ENCODE results near the gene KIAA0319L.

KIAA0319L gene

GRCh38 chr1:35591211-35591610 lies 34.0 kb upstream of the KIAA0319L start:
- Histone ChIP-seq H3K9ac (ENCODE audit: low read length) (no peak overlapping the region), H3K27me3 (ENCODE audit: insufficient read depth, low read length) (no peaks in the 10 kb centered on the region), H2AFZ (ENCODE audit: insufficient read depth, low read length, poor library complexity) (no peak overlapping the region), H2BK5ac (ENCODE audit: low read depth, low read length, poor library complexity) (no peak overlapping the region), H3K79me2 (ENCODE audit: control insufficient read depth, insufficient read depth, low read length, poor library complexity) (no peaks in the 10 kb centered on the region), H3K79me1 (ENCODE audit: low read length) (peaks cover 2% of the 10 kb centered on the region), H3K4me3 (ENCODE audit: low read depth, low read length) (no peak overlapping the region), H4K12ac (ENCODE audit: low read depth, low read length) (no peak overlapping the region), H4K91ac (ENCODE audit: low read depth, low read length) (no peak overlapping the region), H3K27ac (ENCODE audit: low read depth, low read length) (no peak overlapping the region), H3K14ac (ENCODE audit: low read length) (no peak overlapping the region), H2BK12ac (ENCODE audit: low read length) (no peak overlapping the region), H2BK120ac (ENCODE audit: insufficient read depth, low read length, poor library complexity) (no peak overlapping the region), H3K4me1 (ENCODE audit: control insufficient read depth in 1 of 2, insufficient read depth in 2 of 2, low read length in 2 of 2) (peaks cover 6 to 11% of the 10 kb centered on the region in 2 experiments), H4K8ac (ENCODE audit: low read depth, low read length) (no peak overlapping the region), H3K4ac (ENCODE audit: low read depth, low read length) (no peak overlapping the region), H3K18ac (ENCODE audit: low read length) (no peak overlapping the region), H2AK5ac (ENCODE audit: low read length) (no peak overlapping the region), H3K36me3 (ENCODE audit: control insufficient read depth in 1 of 2, insufficient read depth in 2 of 2, low read length in 2 of 2) (peaks cover 19 to 20% of the 10 kb centered on the region in 2 experiments), H3K9me3 (ENCODE audit: insufficient read depth, low read depth, low read length) (no peaks in the 10 kb centered on the region), H3K23ac (ENCODE audit: low read length) (no peak overlapping the region), H3K4me2 (ENCODE audit: low read length) (no peak overlapping the region)
- WGBS (ENCODE audit: extremely low coverage, insufficient coverage, insufficient read length), result no CpG with 5 or more reads among the region's 8 CpGs
- DNase-seq, result no peak

DNA sequence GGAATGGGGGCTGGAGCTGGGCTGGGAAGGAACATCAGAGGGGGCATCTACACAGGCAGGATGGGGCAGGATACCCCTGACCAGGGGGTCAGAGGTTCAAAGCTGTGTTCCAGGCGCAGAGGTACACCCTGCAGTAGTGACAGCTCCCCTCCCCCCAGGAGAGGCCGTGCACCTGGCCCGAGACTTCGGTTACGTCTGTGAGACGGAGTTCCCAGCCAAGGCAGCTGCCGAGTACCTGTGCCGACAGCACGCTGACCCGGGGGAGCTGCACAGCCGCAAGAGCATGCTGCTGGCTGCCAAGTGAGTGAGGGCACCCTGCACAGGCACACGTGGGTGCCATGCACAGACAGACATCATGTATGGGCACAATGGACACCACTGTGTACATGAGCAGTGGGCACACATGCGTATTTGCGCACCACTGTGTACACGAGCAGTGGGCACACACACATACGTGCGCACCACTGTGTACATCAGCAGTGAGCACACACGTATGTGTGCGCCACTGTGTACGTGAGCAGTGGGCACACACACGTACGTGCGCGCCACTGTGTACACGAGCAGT lies 33.4 kb upstream of the KIAA0319L start:
- H3K18ac ChIP-seq (ENCODE audit: low read length), result no peak overlapping the region
- peaks cover 2% of the 10 kb centered on the region for H3K79me1 ChIP-seq (ENCODE audit: low read length)
- no peaks in the 10 kb centered on the region for H3K27me3 ChIP-seq (ENCODE audit: insufficient read depth, low read length)
- H4K12ac ChIP-seq (ENCODE audit: low read depth, low read length), result no peak overlapping the region
- no peak overlapping the region for H2AK5ac ChIP-seq (ENCODE audit: low read length)
- H3K14ac ChIP-seq (ENCODE audit: low read length), result no peak overlapping the region
- WGBS (ENCODE audit: extremely low coverage, insufficient coverage, insufficient read length), result no CpG with 5 or more reads among the region's 25 CpGs
- H2BK120ac ChIP-seq (ENCODE audit: insufficient read depth, low read length, poor library complexity), result no peak overlapping the region
- no peak overlapping the region for H2BK12ac ChIP-seq (ENCODE audit: low read length)
- DNase-seq, result no peak
- no peak overlapping the region for H4K8ac ChIP-seq (ENCODE audit: low read depth, low read length)
- H3K23ac ChIP-seq (ENCODE audit: low read length), result peak overlapping the region; percentile 28
- no peak overlapping the region for H2AFZ ChIP-seq (ENCODE audit: insufficient read depth, low read length, poor library complexity)
- peaks cover 6 to 11% of the 10 kb centered on the region in 2 experiments for H3K4me1 ChIP-seq (ENCODE audit: control insufficient read depth in 1 of 2, insufficient read depth in 2 of 2, low read length in 2 of 2)
- H3K4ac ChIP-seq (ENCODE audit: low read depth, low read length), result no peak overlapping the region
- H3K9ac ChIP-seq (ENCODE audit: low read length), result no peak overlapping the region
- no peak overlapping the region for H2BK5ac ChIP-seq (ENCODE audit: low read depth, low read length, poor library complexity)
- no peak overlapping the region for H3K4me2 ChIP-seq (ENCODE audit: low read length)
- H3K27ac ChIP-seq (ENCODE audit: low read depth, low read length), result no peak overlapping the region
- H3K36me3 ChIP-seq (ENCODE audit: control insufficient read depth in 1 of 2, insufficient read depth in 2 of 2, low read length in 2 of 2), result peaks cover 18% of the 10 kb centered on the region in 2 experiments
- H3K4me3 ChIP-seq (ENCODE audit: low read depth, low read length), result no peak overlapping the region
- H3K9me3 ChIP-seq (ENCODE audit: insufficient read depth, low read depth, low read length), result no peaks in the 10 kb centered on the region
- H4K91ac ChIP-seq (ENCODE audit: low read depth, low read length), result no peak overlapping the region
- no peaks in the 10 kb centered on the region for H3K79me2 ChIP-seq (ENCODE audit: control insufficient read depth, insufficient read depth, low read length, poor library complexity)

DNA sequence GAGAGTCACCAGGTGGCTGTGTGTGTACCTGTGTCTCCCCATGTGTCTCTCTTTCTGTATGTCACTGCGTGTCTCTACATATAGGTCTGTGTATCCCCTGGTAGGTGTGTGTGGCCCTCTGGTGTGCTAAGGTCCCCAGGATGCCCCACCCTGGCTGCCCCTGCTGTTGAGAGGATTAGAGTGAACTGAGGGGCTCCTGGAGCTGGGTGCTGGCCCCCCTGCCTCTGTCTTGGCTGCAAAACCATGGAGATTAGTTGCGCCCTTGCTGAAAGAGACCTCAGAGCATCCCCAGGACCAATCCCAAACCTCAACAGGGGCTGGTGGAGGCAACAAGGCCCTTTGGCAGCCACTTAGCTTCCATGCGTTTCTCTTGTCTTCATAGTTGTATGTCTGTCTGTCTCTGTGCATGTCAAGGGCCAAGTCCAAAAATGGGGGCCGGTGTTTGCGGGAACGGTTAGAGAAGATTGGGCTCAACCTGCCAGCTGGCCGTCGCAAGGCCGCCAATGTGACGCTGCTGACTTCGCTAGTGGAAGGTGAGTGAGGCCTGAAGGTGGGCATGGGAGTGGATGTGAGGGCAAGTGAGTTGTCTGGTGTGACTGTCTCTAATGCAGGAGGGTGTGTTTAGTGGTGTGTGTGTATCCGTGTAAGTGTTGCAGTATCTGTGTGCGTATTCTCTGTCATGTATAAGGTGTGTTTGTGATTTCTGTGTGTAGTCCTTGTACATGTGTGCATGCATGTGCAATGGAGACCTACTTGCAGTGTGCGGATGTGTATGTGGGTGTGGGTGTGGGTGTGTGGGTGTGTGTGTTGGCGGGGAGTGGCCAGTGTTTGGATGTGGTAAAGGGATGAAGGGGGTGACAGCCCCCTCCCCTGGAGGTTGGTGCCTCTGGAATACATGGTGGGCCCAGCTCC lies 32.6 kb upstream of the KIAA0319L start:
- Histone ChIP-seq H3K27me3 (ENCODE audit: insufficient read depth, low read length) (no peaks in the 10 kb centered on the region), H3K23ac (ENCODE audit: low read length) (no peak overlapping the region), H3K36me3 (ENCODE audit: control insufficient read depth in 1 of 2, insufficient read depth in 2 of 2, low read length in 2 of 2) (peaks cover 15 to 17% of the 10 kb centered on the region in 2 experiments), H3K4me2 (ENCODE audit: low read length) (no peak overlapping the region), H3K4me3 (ENCODE audit: low read depth, low read length) (no peak overlapping the region), H3K9me3 (ENCODE audit: insufficient read depth, low read depth, low read length) (no peaks in the 10 kb centered on the region), H3K4ac (ENCODE audit: low read depth, low read length) (no peak overlapping the region), H3K9ac (ENCODE audit: low read length) (no peak overlapping the region), H3K79me1 (ENCODE audit: low read length) (peaks cover 2% of the 10 kb centered on the region), H4K91ac (ENCODE audit: low read depth, low read length) (no peak overlapping the region), H4K12ac (ENCODE audit: low read depth, low read length) (no peak overlapping the region), H2AK5ac (ENCODE audit: low read length) (no peak overlapping the region), H3K27ac (ENCODE audit: low read depth, low read length) (no peak overlapping the region), H4K8ac (ENCODE audit: low read depth, low read length) (no peak overlapping the region), H2BK12ac (ENCODE audit: low read length) (no peak overlapping the region), H3K4me1 (ENCODE audit: control insufficient read depth in 1 of 2, insufficient read depth in 2 of 2, low read length in 2 of 2) (peaks cover 6 to 11% of the 10 kb centered on the region in 2 experiments), H2BK120ac (ENCODE audit: insufficient read depth, low read length, poor library complexity) (no peak overlapping the region), H3K14ac (ENCODE audit: low read length) (no peak overlapping the region), H2BK5ac (ENCODE audit: low read depth, low read length, poor library complexity) (no peak overlapping the region), H3K18ac (ENCODE audit: low read length) (no peak overlapping the region), H3K79me2 (ENCODE audit: control insufficient read depth, insufficient read depth, low read length, poor library complexity) (no peaks in the 10 kb centered on the region), H2AFZ (ENCODE audit: insufficient read depth, low read length, poor library complexity) (no peak overlapping the region)
- no peak for DNase-seq
- no CpG with 5 or more reads among the region's 15 CpGs for WGBS (ENCODE audit: extremely low coverage, insufficient coverage, insufficient read length)

DNA sequence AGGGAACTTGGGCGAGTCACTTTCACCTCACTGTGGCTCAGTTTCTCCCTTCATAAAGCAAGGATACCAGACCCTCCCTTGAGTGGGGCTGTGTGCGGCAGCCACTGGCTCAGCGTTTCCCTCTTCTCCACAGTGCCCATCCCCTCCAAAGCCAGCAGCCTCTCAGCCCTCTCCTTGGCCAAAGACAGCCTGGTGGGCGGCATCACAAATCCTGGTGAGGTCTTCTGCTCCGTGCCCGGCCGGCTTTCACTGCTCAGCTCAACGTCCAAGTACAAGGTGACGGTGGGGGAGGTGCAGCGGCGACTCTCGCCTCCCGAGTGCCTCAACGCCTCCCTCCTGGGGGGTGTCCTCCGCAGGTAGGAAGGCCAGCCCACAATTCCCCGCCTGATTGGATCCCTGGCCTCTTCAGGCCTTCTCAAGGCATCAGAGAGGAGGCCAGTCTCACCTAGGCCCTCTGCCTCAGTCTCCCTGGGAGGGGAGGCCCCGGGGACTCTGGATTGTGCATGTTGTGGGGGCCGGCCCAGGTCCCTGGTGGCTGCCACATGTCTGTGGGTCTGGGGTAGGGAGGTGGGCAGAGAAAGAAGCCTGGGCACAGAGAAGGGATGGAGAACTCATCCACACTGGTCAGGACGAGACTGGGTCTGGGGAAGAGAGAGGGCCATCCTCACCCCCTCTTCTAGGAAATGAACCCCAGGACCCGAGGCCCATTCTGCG lies 31.2 kb upstream of the KIAA0319L start:
- no peak overlapping the region for H3K4me2 ChIP-seq (ENCODE audit: low read length)
- no peak overlapping the region for H2BK5ac ChIP-seq (ENCODE audit: low read depth, low read length, poor library complexity)
- no peak overlapping the region for H3K23ac ChIP-seq (ENCODE audit: low read length)
- no peaks in the 10 kb centered on the region for H3K9me3 ChIP-seq (ENCODE audit: insufficient read depth, low read depth, low read length)
- H3K4me3 ChIP-seq (ENCODE audit: low read depth, low read length), result no peak overlapping the region
- H4K12ac ChIP-seq (ENCODE audit: low read depth, low read length), result no peak overlapping the region
- no peak overlapping the region for H3K14ac ChIP-seq (ENCODE audit: low read length)
- H3K4ac ChIP-seq (ENCODE audit: low read depth, low read length), result no peak overlapping the region
- no peak overlapping the region for H2AFZ ChIP-seq (ENCODE audit: insufficient read depth, low read length, poor library complexity)
- H2AK5ac ChIP-seq (ENCODE audit: low read length), result no peak overlapping the region
- DNase-seq, result no peak
- no peak overlapping the region for H2BK12ac ChIP-seq (ENCODE audit: low read length)
- H3K27me3 ChIP-seq (ENCODE audit: insufficient read depth, low read length), result no peaks in the 10 kb centered on the region
- H3K79me1 ChIP-seq (ENCODE audit: low read length), result peaks cover under 1% of the 10 kb centered on the region
- WGBS (ENCODE audit: extremely low coverage, insufficient coverage, insufficient read length), result no CpG with 5 or more reads among the region's 21 CpGs
- no peak overlapping the region for H3K9ac ChIP-seq (ENCODE audit: low read length)
- H3K18ac ChIP-seq (ENCODE audit: low read length), result no peak overlapping the region
- no peaks in the 10 kb centered on the region for H3K79me2 ChIP-seq (ENCODE audit: control insufficient read depth, insufficient read depth, low read length, poor library complexity)
- peaks cover 4 to 6% of the 10 kb centered on the region in 2 experiments for H3K4me1 ChIP-seq (ENCODE audit: control insufficient read depth in 1 of 2, insufficient read depth in 2 of 2, low read length in 2 of 2)
- no peak overlapping the region for H3K27ac ChIP-seq (ENCODE audit: low read depth, low read length)
- no peak overlapping the region for H4K8ac ChIP-seq (ENCODE audit: low read depth, low read length)
- H2BK120ac ChIP-seq (ENCODE audit: insufficient read depth, low read length, poor library complexity), result no peak overlapping the region
- no peak overlapping the region for H4K91ac ChIP-seq (ENCODE audit: low read depth, low read length)
- H3K36me3 ChIP-seq (ENCODE audit: control insufficient read depth in 1 of 2, insufficient read depth in 2 of 2, low read length in 2 of 2), result peaks cover 13 to 17% of the 10 kb centered on the region in 2 experiments

Measured in trophoblast cell (in vitro differentiated cells and primary cell).